DND-41 (cell line): Measurements from ENCODE around the gene XRCC4.

Source experiments
- CTCF ChIP-seq: IDR thresholded peaks from 2 replicates; pipeline ENCODE4 v1.5.1; 2012; ENCODE audit warnings: borderline replicate concordance, low read length, moderate library complexity, mild to moderate bottlenecking; ENCODE audit not compliant: poor library complexity, severe bottlenecking; ENCODE audit errors: extremely low read depth
- EZH2 ChIP-seq: IDR thresholded peaks from 3 replicates; pipeline ENCODE4 v1.6.1; 2012; ENCODE audit warnings: borderline replicate concordance, low read depth, mild to moderate bottlenecking, moderate library complexity, low read length, inconsistent platforms; ENCODE audit not compliant: severe bottlenecking

GRCh38 chr5:83363886-83364275 is 286.5 kb downstream of the XRCC4 start:
- TF ChIP-seq CTCF (no peak), EZH2 (no peak)
